ENCODE measurements around the gene MGME1. TPM values are rescaled to one million over a fixed set of nuclear protein-coding genes. Genes with fewer than 3 reads are reported as not detected.

The MGME1 gene
- total and polyA plus RNA-seq, 9 of the 15 experiments (the other 6 are each of a cell fraction or from before 2014, with no cell fraction given): 13.4 to 45.1 (median 30.6) TPM

- in situ Hi-C loops (cut with MboI): no loop called here
- peaks cover 66% of the 10 kb centered on the region for H3K36me3 ChIP-seq (ENCODE audit: control insufficient read depth, insufficient read depth, low read length)
- peak in 1 of 2 experiments; percentile 54; a peak in 1 of 4 replicates for TF ChIP-seq MLLT1 (IDR thresholded peaks at IDR 0.05)
- no peak for TF ChIP-seq MYNN (IDR thresholded peaks at IDR 0.05)
- TF ChIP-seq MYNN (CRISPR knock-in tag; IDR thresholded peaks at IDR 0.05): no peak
- 0 out of 2 replicates have a peak, but pooled peaks have one; percentile 64 for TF ChIP-seq SRSF3 (IDR thresholded peaks at IDR 0.05; ENCODE audit: insufficient read depth, low read length)
- TF ChIP-seq CEBPB (tag; IDR thresholded peaks at IDR 0.05): peak; percentile 27; the same call in 1 of the 2 replicates
- peak; percentile 46; the same call in 1 of the 2 replicates for TF ChIP-seq FOXJ2 (tag; IDR thresholded peaks at IDR 0.05)
- TF ChIP-seq SRF (CRISPR knock-in tag; IDR thresholded peaks at IDR 0.05): no peak
- TF ChIP-seq SMAD2 (IDR thresholded peaks at IDR 0.05; ENCODE audit: low read depth, low read length): no peak
- TF ChIP-seq ZNF175 (CRISPR knock-in tag; IDR thresholded peaks at IDR 0.05; ENCODE audit: low read depth): no peak
- peak; percentile 25; the same call in 1 of the 2 replicates for TF ChIP-seq MYC (IDR thresholded peaks at IDR 0.05; ENCODE audit: low read depth, low read length)
- no peak for TF ChIP-seq MYC (CRISPR knock-in tag; IDR thresholded peaks at IDR 0.05; ENCODE audit: borderline replicate concordance, low read depth)
- TF ChIP-seq ZNF740 (CRISPR knock-in tag; IDR thresholded peaks at IDR 0.05): peak; percentile 55; the same call in 1 of the 2 replicates
- TF ChIP-seq ZNF740 (tag; IDR thresholded peaks at IDR 0.05): peak in 1 of 2 experiments; percentile 59; a peak in 1 of 4 replicates
- peak in 1 of 2 experiments; percentile 28; a peak in 1 of 4 replicates for TF ChIP-seq MNT (conservative IDR thresholded peaks at IDR 0.05)
- TF ChIP-seq POLR2AphosphoS5 (IDR thresholded peaks at IDR 0.05; ENCODE audit: control insufficient read depth, insufficient read depth, low read depth, low read length): peak; percentile 12; the same call in 1 of the 2 replicates
- TF ChIP-seq ZNF511 (CRISPR knock-in tag; IDR thresholded peaks at IDR 0.05): no peak
Observed at GRCh38 chr20:17967521-17968365, 1.1 kb upstream of the MGME1 start.

More at GRCh38 chr20:17967521-17968365, 1.1 kb upstream of the MGME1 start:
- Histone ChIP-seq H3K4me3 (peak overlapping the region; percentile 90), H3K4me2 (ENCODE audit: insufficient read depth, low read length) (peak overlapping the region; percentile 96), H3K9ac (ENCODE audit: insufficient read depth in 1 of 2, low read depth in 2 of 2, low read length in 2 of 2) (peak overlapping the region; percentile 97 to 98), H3K27me3 (ENCODE audit: control insufficient read depth in 2 of 2, insufficient read depth in 2 of 2, low read length in 2 of 2) (no peaks in the 10 kb centered on the region), H3K27ac (ENCODE audit: extremely low read depth, low read depth, low read length) (peak overlapping the region; percentile 100), H4K20me1 (replicated peaks; ENCODE audit: control insufficient read depth, insufficient read depth, low read length) (peaks cover 18% of the 10 kb centered on the region), H3K79me2 (ENCODE audit: control insufficient read depth, insufficient read depth, low read length) (peaks cover 98% of the 10 kb centered on the region), H3K9me1 (ENCODE audit: control insufficient read depth, insufficient read depth, low read length) (no peaks in the 10 kb centered on the region), H3K9me3 (replicated peaks; ENCODE audit: control insufficient read depth, insufficient read depth, low read depth, low read length) (no peaks in the 10 kb centered on the region), H2AFZ (ENCODE audit: low read depth, low read length) (no peak overlapping the region), H3K4me1 (replicated peaks in 1 of 2; ENCODE audit: control insufficient read depth in 2 of 2, insufficient read depth in 2 of 2, low read length in 2 of 2) (peaks cover 4 to 24% of the 10 kb centered on the region in 2 experiments; a peak in 4 of 5 replicates)
- POLR2A ChIA-PET: interaction anchor here (0.6 to 5.8 kb wide), 8 partner anchors 9 to 1713 kb away, joined by 3 to 42 read pairs (median 4); partner anchors contain the start of gene RRBP1
- FAIRE-seq (no peak), DNase-seq (ENCODE audit: extremely low read depth in 1 of 4, low spot score in 3 of 4) (peak in 1 of 4 experiments; percentile 22), ATAC-seq (0 out of 3 replicates have a peak, but pooled peaks have one; percentile 0)
- under 1% methylated on average over 28 of the region's 41 CpGs for WGBS (ENCODE audit: insufficient coverage, low coverage, missing lambda C conversion rate)
- TSS peak; percentile 40 for BruUV-seq (replicated peaks)
- CTCF ChIA-PET (ENCODE audit: low intra/inter-chr PET ratio): interaction anchor here (0.6 kb wide), 1 partner anchor 776 kb away, joined by 3 read pairs; no protein-coding TSS in a partner anchor
- intact Hi-C loops (cut with micrococcal nuclease): no loop called here
